K562 (cell line): ENCODE data around the gene SYMPK. TPM values are rescaled to one million over a fixed set of nuclear protein-coding genes. Genes with fewer than 3 reads are reported as not detected.

ENCODE experiments used
- ATF1 ChIP-seq, 2 experiments: fragments of 450-650 bp in 1 of 2; IDR thresholded peaks; 2 replicates each; pipeline ENCODE4 v1.6.1; 2016; ENCODE audit warnings: missing compliant biosample characterization in 1 of 2, missing genetic modification characterization in 1 of 2
- EWSR1 ChIP-seq: fragments of 450-650 bp; IDR thresholded peaks from 2 replicates; pipeline ENCODE4 v1.6.1; 2018; ENCODE audit warnings: borderline replicate concordance, mild to moderate bottlenecking, low read depth, moderate library complexity; ENCODE audit not compliant: partially characterized antibody
- FOSL1 ChIP-seq: fragments of 200-800 bp; sonication (Bioruptor generic); conservative IDR thresholded peaks from 2 replicates; pipeline ENCODE4 v1.6.1; 2016; ENCODE audit warnings: missing genetic modification characterization, missing compliant biosample characterization
- GTF2E2 ChIP-seq: fragments of 200-800 bp; sonication (Bioruptor generic); IDR thresholded peaks from 2 replicates; pipeline ENCODE4 v1.6.1; 2016; ENCODE audit warnings: missing genetic modification characterization, missing compliant biosample characterization
- HDAC1 ChIP-seq, 2 experiments: fragments of 450-650 bp; IDR thresholded peaks; 2 replicates each; pipeline ENCODE4 v1.6.1; 2016 to 2017; ENCODE audit warnings: inconsistent platforms in 1 of 2, mild to moderate bottlenecking in 1 of 2, moderate library complexity in 1 of 2
- HNRNPH1 ChIP-seq: fragments of 200-400 bp; formaldehyde crosslinking; optimal IDR thresholded peaks from 2 replicates; pipeline ENCODE3; 2017; ENCODE audit warnings: low read depth, mild to moderate bottlenecking, low read length, moderate library complexity
- KAT2B ChIP-seq: IDR thresholded peaks from one replicate; pipeline ENCODE4 v1.6.1; 2012; ENCODE audit warnings: low read depth, mild to moderate bottlenecking, control low read depth, inconsistent platforms, low read length, moderate library complexity
- LEF1 ChIP-seq: fragments of 450-650 bp; IDR thresholded peaks from 2 replicates; pipeline ENCODE4 v1.6.1; 2016; ENCODE audit warnings: mild to moderate bottlenecking
- MBD2 ChIP-seq: sonication (generic); IDR thresholded peaks from 2 replicates; pipeline ENCODE4 v1.6.1; 2016; ENCODE audit warnings: low read depth, borderline replicate concordance
- MEF2A ChIP-seq: IDR thresholded peaks from 2 replicates; pipeline ENCODE4 v1.6.1; 2011; ENCODE audit warnings: low read depth, mild to moderate bottlenecking, low read length, moderate library complexity; ENCODE audit not compliant: control insufficient read depth
- NCOR1 ChIP-seq: fragments of 450-650 bp; IDR thresholded peaks from 2 replicates; pipeline ENCODE4 v1.6.1; 2016; ENCODE audit warnings: mild to moderate bottlenecking, moderate library complexity
- PTTG1 ChIP-seq: fragments of 450-650 bp; IDR thresholded peaks from 2 replicates; pipeline ENCODE4 v1.6.1; 2016; ENCODE audit warnings: low read depth, mild to moderate bottlenecking, missing genetic modification characterization, missing compliant biosample characterization
- RBM25 ChIP-seq: fragments of 200-400 bp; formaldehyde crosslinking; IDR thresholded peaks from 2 replicates; pipeline ENCODE4 v1.6.1; 2018; ENCODE audit warnings: low read length, low read depth, moderate library complexity; ENCODE audit not compliant: severe bottlenecking
- RNF2 ChIP-seq: sonication (generic); IDR thresholded peaks from 2 replicates; pipeline ENCODE4 v1.6.1; 2016
- SRF ChIP-seq, 2 experiments: fragments of 250-450, 450-650 bp in 1 of 2; sonication (Bioruptor Pico) in 1 of 2; sonication (generic) in 1 of 2; formaldehyde crosslinking; IDR thresholded peaks; 2 replicates each; pipeline versions ENCODE4 v1.5.0 to v1.5.1; 2020 to 2022; ENCODE audit warnings: mild to moderate bottlenecking in 1 of 2, missing genetic modification reagents in 1 of 2
- ZNF354B ChIP-seq: fragments of 250-450 bp; sonication (Bioruptor Pico); IDR thresholded peaks from 2 replicates; pipeline ENCODE4 v1.4.0; 2020
- ZNF408 ChIP-seq: fragments of 250-450 bp; sonication (Bioruptor Pico); IDR thresholded peaks from 2 replicates; pipeline ENCODE4 v1.4.0; 2020; ENCODE audit warnings: low read depth, mild to moderate bottlenecking, moderate library complexity
- ZSCAN32 ChIP-seq: fragments of 450-650 bp; formaldehyde crosslinking; IDR thresholded peaks from 2 replicates; pipeline ENCODE4 v1.4.0; 2020; ENCODE audit warnings: mild to moderate bottlenecking, moderate library complexity
- polyA plus RNA-seq, 8 experiments: library from polyadenylated mRNA; depleted of rRNA in 4 of 8; stranded (reverse) in 5 of 8; unstranded in 3 of 8; fragments of >200 nt; fragmentation: Nextera tagmentation in 2 of 8; fragmentation: Illumina TruSeq in 1 of 8; extraction: Ambion mirVana in 2 of 8; extraction: Trizol in 1 of 8; gene quantifications; 2 replicates each; pipeline versions ENCODE4 v1.2.1 to v1.2.3, GENCODE V29; 2011 to 2014; ENCODE audit warnings: inconsistent platforms in 1 of 8, missing spikeins in 1 of 8
- total RNA-seq, 7 experiments: library from RNA; depleted of rRNA in 6 of 7; stranded (reverse); fragments of >200 nt in 6 of 7; fragmentation: Illumina TruSeq in 2 of 7; extraction: Trizol in 2 of 7; gene quantifications; 2 replicates each; pipeline versions ENCODE4 v1.2.1 to v1.2.3, GENCODE V29; 2011 to 2021; ENCODE audit warnings: low replicate concordance in 1 of 7
- TF ChIP-seq, protein P1 (sequence below): fragments of 250-450 bp; sonication (Bioruptor Pico); IDR thresholded peaks from 2 replicates; pipeline ENCODE4 v1.8.0; 2022; ENCODE audit warnings: inconsistent platforms
- TF ChIP-seq, protein P2 (sequence below): sonication (generic); formaldehyde crosslinking; IDR thresholded peaks from 2 replicates; pipeline ENCODE4 v1.8.1; 2022; ENCODE audit warnings: missing genetic modification reagents
- TF ChIP-seq, protein P3 (sequence below): sonication (generic); formaldehyde crosslinking; IDR thresholded peaks from 2 replicates; pipeline ENCODE4 v1.8.1; 2023; ENCODE audit warnings: mild to moderate bottlenecking, missing genetic modification reagents
- TF ChIP-seq, protein P4 (sequence below): fragments of 250-450 bp; sonication (Bioruptor Pico); IDR thresholded peaks from 2 replicates; pipeline ENCODE4 v1.6.1; 2021; ENCODE audit warnings: mild to moderate bottlenecking
- TF ChIP-seq, protein P5 (sequence below): sonication (generic); formaldehyde crosslinking; IDR thresholded peaks from 2 replicates; pipeline ENCODE4 v1.8.0; 2022; ENCODE audit warnings: mild to moderate bottlenecking, missing genetic modification reagents

The SYMPK gene
- total and polyA plus RNA-seq, 9 of the 15 experiments (the other 6 are each of a cell fraction or from before 2014, with no cell fraction given): 0.73 to 95.5 (median 58.4) TPM

DNA sequence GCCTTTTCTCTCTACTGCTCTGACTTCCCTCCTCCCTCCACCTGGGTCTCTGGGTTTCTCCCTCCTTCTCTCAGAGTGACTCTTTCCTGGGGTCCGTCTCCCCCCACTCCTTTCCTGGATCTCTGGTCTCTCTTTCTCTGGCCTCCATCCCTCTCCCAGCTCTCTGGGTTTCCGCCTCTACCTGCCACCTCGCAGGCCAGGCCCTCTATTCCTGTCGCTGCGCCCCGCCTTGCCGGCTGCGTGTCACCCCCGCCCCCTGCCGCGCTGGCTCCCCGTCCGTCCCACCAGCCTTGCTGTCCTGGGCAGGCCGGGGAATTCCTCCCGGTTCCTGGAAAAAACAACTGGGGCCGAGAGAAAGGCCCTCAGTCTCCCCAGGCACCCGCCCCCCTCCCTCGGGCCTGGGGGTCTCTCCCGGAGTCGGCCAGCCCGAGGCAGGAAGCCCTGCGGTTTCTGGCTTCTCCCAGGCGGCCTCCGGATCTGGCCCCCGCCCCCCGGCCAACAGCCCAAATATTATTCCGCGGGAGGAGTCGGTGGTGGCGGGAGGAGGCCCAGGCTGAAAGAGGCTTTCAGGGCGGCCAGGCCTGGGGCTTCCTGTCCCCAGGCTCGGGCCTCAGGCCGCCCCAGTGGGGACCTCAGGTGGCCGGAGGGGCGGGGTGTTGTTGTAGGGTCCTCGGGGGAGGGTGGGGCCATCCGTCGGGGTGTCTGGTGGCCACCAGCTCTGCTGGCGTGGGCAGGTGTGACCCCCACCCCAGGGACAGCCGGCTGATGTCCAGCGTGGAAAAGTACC lies 13.7 kb upstream of the SYMPK start (continued):
- TF ChIP-seq SRF (CRISPR knock-in tag; IDR thresholded peaks at IDR 0.05) (no peak), KAT2B (no peak), RBM25 (no peak), MBD2 (no peak), FOSL1 (tag) (no peak), ZNF354B (CRISPR knock-in tag) (no peak), HNRNPH1 (no peak), ZSCAN32 (CRISPR knock-in tag) (no peak), RNF2 (peak; percentile 43; the same call in 1 of the 2 replicates), NCOR1 (no peak), HDAC1 (IDR thresholded peaks at IDR 0.05) (peak in 1 of 2 experiments; percentile 88; a peak in 2 of 4 replicates), MEF2A (no peak), GTF2E2 (peak; percentile 55; the same call in 1 of the 2 replicates), PTTG1 (tag) (no peak), EWSR1 (no peak), ZNF408 (no peak), ATF1 (CRISPR knock-in tag; IDR thresholded peaks at IDR 0.05) (no peak), ATF1 (tag; IDR thresholded peaks at IDR 0.05) (peak; percentile 66), LEF1 (peak; percentile 62)
- TF ChIP-seq, protein P1, sequence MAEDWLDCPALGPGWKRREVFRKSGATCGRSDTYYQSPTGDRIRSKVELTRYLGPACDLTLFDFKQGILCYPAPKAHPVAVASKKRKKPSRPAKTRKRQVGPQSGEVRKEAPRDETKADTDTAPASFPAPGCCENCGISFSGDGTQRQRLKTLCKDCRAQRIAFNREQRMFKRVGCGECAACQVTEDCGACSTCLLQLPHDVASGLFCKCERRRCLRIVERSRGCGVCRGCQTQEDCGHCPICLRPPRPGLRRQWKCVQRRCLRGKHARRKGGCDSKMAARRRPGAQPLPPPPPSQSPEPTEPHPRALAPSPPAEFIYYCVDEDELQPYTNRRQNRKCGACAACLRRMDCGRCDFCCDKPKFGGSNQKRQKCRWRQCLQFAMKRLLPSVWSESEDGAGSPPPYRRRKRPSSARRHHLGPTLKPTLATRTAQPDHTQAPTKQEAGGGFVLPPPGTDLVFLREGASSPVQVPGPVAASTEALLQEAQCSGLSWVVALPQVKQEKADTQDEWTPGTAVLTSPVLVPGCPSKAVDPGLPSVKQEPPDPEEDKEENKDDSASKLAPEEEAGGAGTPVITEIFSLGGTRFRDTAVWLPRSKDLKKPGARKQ (CRISPR knock-in tag): no peak
- TF ChIP-seq, protein P2, sequence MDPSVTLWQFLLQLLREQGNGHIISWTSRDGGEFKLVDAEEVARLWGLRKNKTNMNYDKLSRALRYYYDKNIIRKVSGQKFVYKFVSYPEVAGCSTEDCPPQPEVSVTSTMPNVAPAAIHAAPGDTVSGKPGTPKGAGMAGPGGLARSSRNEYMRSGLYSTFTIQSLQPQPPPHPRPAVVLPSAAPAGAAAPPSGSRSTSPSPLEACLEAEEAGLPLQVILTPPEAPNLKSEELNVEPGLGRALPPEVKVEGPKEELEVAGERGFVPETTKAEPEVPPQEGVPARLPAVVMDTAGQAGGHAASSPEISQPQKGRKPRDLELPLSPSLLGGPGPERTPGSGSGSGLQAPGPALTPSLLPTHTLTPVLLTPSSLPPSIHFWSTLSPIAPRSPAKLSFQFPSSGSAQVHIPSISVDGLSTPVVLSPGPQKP (CRISPR knock-in tag): no peak
- TF ChIP-seq, protein P3, sequence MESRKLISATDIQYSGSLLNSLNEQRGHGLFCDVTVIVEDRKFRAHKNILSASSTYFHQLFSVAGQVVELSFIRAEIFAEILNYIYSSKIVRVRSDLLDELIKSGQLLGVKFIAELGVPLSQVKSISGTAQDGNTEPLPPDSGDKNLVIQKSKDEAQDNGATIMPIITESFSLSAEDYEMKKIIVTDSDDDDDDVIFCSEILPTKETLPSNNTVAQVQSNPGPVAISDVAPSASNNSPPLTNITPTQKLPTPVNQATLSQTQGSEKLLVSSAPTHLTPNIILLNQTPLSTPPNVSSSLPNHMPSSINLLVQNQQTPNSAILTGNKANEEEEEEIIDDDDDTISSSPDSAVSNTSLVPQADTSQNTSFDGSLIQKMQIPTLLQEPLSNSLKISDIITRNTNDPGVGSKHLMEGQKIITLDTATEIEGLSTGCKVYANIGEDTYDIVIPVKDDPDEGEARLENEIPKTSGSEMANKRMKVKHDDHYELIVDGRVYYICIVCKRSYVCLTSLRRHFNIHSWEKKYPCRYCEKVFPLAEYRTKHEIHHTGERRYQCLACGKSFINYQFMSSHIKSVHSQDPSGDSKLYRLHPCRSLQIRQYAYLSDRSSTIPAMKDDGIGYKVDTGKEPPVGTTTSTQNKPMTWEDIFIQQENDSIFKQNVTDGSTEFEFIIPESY (CRISPR knock-in tag): no peak
- TF ChIP-seq, protein P4, sequence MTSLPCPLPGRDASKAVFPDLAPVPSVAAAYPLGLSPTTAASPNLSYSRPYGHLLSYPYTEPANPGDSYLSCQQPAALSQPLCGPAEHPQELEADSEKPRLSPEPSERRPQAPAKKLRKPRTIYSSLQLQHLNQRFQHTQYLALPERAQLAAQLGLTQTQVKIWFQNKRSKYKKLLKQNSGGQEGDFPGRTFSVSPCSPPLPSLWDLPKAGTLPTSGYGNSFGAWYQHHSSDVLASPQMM (CRISPR knock-in tag): no peak
- TF ChIP-seq, protein P5, sequence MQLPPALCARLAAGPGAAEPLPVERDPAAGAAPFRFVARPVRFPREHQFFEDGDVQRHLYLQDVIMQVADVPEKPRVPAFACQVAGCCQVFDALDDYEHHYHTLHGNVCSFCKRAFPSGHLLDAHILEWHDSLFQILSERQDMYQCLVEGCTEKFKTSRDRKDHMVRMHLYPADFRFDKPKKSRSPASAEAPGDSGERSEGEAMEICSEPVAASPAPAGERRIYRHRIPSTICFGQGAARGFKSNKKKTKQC: peak; percentile 31; the same call in 1 of the 2 replicates
